ENCODE measurements around the gene OSBPL9.
"Not testable (repeated sequence)": the region's sequence is repeated elsewhere in the genome, so short reads cannot be mapped to it uniquely, and the experiment has no call there.

Gene OSBPL9

DNA sequence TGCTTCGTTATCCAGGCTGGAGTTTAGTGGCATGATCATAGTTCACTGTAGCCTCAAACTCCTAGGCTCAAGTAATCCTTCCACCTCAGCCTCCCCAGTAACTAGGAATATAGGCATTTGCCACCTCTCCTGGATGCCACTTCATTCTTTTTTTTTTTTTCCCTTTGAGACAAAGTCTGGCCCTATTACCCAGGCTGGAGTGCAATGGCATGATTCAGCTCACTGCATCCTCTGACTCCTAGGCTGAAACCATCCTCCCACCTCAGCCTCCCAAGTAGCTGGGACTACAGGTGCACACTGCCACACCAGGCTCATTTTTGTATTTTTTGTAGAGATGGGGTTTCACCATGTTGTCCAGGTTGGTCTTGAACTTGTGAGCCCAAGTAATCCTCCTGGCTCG is 19.3 kb downstream of the OSBPL9 start:
- DNase-seq (ENCODE audit: low read depth in 2 of 2, low spot score in 1 of 2): no peak

DNA sequence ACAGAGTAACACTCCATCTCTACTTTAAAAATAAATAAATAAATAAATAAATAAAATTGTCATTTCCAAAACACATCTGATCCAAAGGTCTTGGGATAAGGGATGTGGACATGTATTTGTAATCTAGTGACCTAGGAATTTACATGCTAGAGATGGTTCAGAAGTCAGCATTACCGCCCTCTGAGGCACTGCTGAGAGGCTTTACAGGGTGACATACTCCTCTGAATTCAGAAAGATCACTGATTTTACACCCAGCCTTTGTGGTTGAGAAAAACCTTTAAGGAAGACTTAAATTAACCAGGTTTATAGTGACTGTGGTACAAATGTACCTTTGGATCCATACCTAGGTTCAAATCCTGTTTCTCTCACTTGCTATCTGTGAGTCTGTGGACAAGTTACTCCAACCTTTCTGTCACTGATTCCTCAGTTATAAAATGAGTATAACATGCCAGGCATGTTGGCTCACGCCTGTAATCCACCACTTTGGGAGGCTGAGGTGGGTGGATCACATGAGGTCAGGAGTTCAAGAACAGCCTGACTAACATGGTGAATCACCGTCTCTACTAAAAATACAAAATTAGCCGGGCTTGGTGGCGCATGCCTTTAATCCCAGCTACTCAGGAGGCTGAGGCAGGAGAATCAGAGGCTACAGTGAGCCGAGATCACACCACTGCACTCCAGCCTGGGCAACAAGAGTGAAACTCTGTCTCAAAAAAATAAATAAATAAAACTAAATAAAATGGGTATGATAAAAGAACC is 20.1 kb downstream of the OSBPL9 start:
- DNase-seq (ENCODE audit: low read depth in 2 of 2, low spot score in 1 of 2): no peak

DNA sequence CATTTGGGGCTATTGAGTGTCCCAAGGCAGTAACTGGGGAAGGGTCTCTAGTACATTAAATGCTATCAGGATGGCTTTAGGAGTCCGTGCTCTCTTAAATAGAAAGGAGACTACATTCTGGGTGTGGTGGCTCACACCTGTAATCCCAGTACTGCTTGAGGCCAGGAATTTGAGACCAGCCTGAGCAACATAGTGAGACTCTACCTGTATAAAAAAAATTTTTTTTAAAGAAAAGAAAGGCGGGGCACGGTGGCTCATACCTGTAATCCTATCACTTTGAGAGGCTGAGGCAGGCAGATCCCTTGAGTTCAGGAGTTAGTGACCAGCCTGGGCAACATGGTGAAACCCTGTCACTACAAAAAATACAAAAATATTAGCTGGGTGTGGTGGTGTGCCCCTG is 21.5 kb downstream of the OSBPL9 start:
- DNase-seq (ENCODE audit: low read depth in 2 of 2, low spot score in 1 of 2): no peak

DNA sequence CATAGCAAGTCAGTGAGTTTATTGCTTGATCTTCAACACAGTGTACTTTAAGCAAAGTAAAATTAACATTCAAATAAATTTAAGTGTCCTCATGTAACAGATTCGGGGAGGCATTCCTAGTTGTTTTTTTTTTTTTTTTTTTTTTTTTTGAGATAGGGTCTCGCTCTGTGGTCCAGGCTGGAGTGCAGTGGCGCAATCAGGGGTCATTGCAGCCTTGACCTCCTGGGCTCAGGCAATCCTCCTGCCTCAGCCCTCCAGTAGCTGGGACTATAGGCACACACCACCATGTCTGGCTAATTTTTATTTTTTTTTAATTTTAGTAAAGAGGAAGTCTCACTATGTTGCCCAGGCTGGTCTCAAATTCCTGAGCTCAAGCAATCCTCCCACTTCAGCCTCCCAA is 22.8 kb downstream of the OSBPL9 start:
- no peak for DNase-seq (ENCODE audit: low read depth in 2 of 2, low spot score in 1 of 2)

DNA sequence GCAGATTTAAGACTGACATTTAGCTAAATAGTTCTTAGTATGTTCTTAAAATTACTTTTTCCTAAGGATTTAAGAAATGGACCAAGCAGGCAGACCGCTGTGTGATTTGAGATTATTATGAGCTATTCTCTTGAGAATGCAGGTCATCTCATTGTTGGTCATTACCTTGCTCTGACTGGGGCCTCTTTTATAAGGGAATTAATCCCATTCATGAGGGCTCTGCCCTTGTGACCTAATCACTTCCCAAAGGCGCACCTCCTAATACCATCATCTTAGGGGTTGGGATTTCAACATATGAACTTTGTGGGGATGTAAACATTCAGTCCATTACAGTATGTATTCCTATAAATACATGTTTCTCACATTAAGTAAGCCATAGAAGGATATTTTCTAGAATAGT is 24.2 kb downstream of the OSBPL9 start:
- no peak for DNase-seq (ENCODE audit: low read depth in 2 of 2, low spot score in 1 of 2)

DNA sequence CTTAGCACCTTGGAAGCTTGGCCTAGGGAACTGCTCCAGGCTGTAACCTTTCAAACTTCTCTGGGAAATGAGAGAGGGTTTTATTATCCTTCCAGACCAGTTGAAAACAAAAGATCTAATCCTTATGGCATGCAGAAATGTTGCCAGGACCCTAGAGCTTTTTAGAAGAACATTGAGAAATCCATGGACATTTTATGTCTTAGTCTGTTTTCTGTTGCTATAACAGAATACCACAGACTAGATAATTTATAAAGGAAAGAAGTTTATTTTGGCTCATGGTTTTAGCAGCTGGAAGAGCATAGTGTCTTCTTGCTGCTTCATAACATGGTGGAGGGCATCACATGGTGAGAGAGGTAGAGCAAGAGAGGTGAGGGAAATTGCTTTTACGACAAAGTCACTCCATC is 25.8 kb downstream of the OSBPL9 start:
- DNase-seq (ENCODE audit: low read depth in 2 of 2, low spot score in 1 of 2): no peak

DNA sequence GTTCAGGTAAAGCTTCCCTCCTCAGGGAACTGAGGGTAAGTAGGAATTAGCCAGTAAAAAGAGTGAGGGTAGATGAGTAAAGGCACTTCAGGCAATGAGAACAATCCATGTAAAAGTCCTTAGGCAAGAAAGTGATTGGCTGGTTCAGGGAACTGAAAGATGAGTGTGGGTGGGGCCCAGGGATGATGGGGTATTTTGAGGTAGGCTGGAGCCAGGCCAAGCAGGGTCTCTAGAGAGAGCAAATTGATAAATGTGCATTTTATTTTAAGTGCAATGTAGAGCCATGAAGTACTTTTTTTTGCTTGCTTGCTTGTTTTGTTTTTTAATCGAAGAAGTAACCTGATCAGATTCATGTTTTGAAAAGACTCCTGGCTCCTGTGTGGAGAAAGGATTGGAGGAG is 26.5 kb downstream of the OSBPL9 start:
- DNase-seq (ENCODE audit: low read depth in 2 of 2, low spot score in 1 of 2): no peak

DNA sequence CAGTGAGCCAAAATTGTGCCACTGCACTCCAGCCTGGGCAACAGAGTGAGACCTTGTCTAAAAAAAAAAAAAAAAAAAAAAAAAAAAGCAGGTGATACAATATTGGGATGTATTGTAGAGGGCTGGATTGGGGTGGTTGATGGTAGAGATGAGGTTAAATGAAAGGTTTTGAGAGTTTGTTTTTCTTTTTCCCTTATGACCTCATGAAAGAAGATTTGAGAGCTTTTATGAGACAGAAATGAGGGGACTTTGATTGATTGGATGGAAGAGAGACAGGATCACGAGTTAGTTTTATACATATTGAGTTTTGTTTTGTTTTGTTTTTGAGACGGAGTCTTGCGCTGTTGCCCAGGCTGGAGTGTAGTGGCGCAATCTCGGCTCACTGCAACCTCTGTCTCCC is 27.1 kb downstream of the OSBPL9 start:
- DNase-seq (ENCODE audit: low read depth in 2 of 2, low spot score in 1 of 2): no peak

DNA sequence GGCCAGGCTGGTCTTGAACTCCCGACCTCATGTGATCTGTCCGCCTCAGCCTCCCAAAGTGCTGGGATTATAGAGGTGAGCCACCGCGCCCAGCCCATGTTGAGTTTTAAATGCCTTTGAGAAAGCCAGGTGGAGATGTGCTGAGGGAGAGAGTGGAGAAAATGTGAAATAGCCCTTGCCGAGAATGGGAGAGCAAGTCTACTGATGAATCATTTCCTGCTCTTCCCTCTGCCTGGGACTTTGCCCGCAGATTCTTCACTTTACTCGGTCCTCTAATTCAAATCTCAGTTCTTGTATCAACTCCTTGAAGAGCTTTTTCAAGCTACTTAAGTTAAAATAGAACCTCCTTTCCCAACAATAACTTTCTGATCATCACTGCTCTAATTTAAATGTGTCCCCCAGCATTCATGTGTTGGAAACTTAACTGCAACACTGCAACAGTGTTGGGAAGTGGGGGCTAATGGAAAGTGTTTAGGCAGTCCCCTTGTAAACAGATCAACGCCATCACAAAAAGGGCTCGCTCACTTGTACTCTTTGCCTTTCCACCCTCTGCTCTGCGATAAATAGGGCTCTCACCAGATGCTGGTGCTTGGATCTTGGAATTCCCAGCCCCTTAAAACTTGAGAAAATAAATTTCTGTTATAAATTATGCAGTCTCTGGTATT is 27.8 kb downstream of the OSBPL9 start:
- no peak for DNase-seq (ENCODE audit: low read depth in 2 of 2, low spot score in 1 of 2)

DNA sequence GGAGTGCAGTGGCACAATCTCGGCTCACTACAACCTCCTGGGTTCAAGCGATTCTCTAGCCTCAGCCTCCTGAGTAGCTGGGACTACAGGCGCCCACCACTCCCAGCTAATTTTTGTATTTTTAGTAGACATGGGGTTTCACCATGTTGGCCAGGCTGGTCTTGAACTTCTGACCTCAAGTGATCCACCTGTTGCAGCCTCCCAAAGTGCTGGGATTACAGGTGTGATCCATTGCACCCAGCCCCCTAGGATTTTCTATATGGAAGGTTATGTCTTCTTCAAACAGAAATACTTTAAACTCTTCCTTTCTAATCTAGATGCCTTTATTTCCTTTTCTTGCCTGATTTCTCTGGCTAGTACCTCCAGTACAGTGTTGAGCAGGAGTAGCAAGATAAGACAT is 29.7 kb downstream of the OSBPL9 start:
- DNase-seq (ENCODE audit: low read depth in 2 of 2, low spot score in 1 of 2): not testable (repeated sequence)

DNA sequence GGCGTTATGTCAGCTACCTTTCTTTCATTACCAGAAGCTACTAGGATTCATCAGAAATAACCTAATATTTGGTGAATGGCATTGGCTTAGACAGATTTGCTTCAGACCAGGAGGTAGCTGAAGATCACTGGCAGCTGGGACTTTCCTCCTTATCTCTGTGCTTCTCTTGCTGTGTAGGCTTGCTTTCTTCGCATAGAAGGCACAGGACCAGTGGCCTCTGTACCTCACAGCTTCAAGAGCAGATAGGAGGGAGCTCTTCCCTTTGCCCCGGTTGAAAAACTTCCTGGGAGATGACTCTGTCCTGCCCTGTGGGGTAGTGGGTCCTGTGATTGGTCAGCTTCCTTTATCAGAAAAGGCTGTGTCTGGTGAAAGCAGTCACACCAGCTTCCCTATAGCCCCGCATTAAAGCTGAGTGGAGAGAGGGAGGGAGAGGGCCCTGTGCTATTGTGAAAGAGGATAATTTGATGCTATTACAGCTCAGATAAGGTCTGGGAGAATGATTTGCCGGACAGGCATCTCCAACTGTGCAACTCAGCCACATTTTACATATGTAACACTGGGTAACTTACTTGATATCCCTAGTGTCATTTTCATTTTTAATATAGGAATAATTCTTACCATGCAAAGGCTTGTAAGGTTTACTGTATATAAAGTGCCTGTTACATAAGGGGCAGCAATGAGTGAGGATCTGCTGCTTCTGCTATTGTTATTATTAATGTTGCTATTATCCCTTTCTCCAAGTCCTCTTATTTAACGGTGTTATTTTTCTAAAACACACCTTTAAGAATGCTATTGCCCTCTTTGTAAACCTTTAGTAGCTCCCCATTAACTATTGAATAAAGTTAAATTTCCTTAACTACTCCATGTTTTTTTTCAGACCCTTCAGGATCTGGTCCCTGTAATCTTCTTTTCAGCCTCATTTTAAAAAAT is 31.6 kb downstream of the OSBPL9 start:
- no peak for DNase-seq (ENCODE audit: low read depth in 2 of 2, low spot score in 1 of 2)

DNA sequence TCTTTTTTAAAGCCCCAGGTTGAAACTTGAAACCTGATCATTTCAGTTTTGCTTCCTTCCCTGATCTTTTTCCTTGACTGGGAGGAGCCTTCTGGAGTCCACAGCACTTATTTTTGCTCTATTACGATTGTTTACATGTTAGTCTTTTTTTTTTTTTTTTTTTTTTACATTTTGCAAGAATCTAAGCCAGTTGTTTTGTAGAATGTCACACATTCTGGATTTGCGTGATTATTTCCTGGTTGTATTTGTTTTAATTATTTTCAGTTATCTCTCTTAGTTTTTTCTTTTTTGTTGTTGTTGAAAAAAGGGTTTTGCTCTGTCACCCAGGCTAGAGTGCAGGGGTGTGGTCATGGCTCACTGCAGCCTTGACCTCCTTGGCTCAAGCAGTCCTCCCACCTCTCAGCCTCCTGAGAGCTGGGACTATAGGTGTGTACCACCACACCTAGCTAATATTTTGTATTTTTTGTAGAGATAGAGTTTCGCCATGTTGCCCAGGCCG is 32.8 kb downstream of the OSBPL9 start:
- DNase-seq (ENCODE audit: low read depth in 2 of 2, low spot score in 1 of 2): no peak

DNA sequence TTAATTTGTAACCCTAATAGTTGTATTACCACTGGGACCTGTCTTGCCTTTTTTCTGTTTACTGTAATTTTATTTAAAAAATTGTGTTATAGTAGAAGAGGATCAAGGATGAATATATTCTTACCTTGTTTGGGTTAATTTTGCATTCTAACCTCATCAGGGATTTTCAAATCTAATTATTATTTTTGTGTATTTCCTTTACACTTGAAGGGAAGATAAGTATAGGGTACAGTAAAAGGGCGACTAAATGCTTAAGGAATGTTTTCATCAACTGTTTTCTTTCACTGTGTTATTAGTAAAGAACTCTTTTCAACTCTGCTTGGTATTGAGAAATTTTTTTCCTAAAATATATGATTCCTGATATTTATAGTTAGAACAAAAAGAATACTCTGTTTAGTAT is 33.3 kb downstream of the OSBPL9 start:
- DNase-seq (ENCODE audit: low read depth in 2 of 2, low spot score in 1 of 2): no peak

DNA sequence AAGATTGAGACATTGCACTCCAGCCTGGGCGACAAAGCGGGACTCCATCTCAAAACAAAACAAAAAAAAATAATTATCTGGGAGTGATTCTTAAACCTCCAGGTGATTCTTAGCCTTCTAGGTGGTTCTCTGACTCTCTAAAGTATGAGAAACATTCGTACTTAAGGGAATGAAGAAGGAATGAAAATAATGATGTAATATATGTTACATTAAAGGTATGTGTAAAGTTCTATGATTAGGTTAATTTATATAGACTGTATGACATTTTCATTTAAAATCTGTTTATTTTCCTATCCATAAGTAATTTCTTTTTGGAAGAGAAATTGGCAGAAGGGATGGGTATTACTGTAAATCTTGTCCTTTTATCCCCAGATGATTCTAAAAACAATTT is 34.7 kb downstream of the OSBPL9 start:
- DNase-seq (ENCODE audit: low read depth in 2 of 2, low spot score in 1 of 2): no peak

DNA sequence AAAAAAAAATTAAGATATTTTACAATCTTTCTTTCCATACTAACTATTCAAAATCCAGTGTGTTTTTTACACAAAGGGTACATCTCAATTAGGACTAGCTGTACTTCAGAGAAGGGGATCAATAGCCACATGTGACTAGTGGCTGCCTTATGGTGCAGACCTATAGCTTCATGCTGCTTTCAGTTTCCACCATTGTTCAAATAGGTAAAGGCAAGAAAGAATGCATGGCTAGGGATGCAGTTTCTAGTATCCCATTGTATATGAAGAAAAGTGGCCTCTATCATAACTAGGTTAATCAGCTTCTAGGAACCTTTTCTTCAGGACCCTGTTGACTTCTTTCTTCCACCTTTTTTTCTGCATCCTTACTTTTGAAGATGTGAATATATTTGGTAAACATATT is 35.7 kb downstream of the OSBPL9 start:
- DNase-seq (ENCODE audit: low read depth in 2 of 2, low spot score in 1 of 2): no peak

DNA sequence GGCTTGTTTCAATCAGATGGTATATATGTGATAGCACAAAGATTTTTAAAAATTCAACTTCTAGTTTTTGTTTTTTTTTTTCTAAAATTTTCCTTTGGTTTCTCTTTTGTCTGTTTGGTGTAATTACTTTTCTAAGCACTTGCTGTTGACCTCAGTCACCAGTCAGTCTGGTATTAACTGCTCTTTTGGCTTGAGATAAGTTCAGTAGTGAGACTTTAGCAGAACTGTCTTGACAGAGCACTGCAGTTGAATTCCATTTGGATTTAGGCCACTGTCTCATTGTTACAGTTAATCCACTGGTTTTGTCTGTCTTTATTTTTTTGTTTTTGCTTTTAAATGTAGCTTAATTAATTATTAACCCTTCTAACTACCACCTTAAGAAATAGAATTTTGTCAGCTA is 36.2 kb downstream of the OSBPL9 start:
- no peak for DNase-seq (ENCODE audit: low read depth in 2 of 2, low spot score in 1 of 2)

DNA sequence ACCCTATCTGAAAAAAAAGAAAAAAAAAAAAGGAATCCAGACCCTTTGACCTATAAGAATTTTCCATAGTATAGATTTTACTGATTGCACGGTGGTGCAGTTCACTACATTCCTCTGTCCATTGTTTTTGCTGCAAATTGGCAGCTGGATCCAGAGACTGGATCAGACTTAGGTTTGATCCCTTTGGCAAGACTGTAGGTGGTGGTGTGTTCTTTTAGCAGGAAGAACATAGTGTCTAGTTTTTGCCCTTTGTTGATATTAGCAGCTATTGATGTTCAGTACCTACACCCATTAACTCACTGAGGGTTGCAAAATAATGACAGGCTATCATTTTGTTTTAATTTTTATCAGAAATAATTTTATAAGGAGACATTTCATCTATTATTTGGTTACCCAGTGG is 37.1 kb downstream of the OSBPL9 start:
- no peak for DNase-seq (ENCODE audit: low read depth in 2 of 2, low spot score in 1 of 2)

DNA sequence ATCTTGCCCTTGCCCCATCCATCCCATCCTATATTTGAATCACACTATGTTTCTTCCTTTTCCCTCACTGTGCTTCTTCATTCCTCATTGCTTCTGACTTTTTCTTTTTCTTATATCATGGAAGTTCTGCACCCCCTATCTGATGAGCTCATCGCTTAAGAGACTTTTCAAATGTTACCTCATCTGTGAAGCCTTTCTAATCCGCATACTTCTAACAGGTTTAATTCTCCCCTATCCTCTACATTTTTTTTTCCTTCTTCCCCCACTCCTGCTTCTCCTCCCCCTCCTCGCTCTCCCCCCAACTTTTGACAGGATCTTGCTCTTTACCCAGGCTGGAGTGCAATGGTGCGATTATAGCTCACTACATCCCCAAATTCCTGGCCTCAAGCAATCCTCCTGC is 39.5 kb downstream of the OSBPL9 start:
- no peak for DNase-seq (ENCODE audit: low read depth in 2 of 2, low spot score in 1 of 2)

DNA sequence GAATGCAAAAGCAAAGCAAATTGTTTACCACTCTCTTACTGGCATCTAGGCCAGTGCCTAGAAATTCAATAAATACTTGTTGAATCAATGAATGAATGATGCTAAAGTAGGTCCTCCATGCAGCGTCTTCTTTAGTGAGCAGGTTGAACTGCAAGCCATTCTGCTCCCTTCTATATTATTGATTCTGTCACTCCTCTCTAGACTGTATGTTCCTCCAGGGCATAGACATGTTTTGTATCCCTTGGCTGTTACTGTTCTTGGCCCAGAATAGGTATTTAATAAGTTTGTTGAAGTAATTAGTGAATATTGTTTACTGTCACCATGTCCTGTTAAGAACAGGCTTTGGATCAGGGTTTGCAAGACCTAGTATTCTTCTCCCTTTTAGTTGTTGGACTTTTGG is 43.7 kb downstream of the OSBPL9 start:
- no peak for DNase-seq (ENCODE audit: low read depth in 2 of 2, low spot score in 1 of 2)

DNA sequence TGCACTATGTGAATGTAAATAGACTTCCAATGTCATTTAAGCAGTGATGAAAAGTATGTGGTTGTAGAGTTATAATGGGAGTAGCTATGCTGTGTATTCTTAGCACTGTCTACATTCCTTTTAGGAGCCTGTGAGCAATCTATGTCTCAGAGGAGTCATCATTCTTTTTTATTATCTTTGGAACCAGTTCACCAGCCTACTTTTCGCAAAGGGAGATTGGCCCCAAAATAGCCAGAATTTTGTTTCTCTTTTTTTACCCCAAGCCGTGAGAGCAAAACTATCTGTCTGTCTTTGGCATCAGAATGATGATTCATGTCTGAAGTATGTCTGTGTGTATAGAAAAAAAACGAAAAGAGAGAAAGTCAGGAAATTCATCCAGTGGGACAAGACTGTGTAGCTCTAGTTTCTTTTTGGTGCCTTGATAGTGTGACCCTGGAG is 44.2 kb downstream of the OSBPL9 start:
- DNase-seq (ENCODE audit: low read depth in 2 of 2, low spot score in 1 of 2): no peak

DNA sequence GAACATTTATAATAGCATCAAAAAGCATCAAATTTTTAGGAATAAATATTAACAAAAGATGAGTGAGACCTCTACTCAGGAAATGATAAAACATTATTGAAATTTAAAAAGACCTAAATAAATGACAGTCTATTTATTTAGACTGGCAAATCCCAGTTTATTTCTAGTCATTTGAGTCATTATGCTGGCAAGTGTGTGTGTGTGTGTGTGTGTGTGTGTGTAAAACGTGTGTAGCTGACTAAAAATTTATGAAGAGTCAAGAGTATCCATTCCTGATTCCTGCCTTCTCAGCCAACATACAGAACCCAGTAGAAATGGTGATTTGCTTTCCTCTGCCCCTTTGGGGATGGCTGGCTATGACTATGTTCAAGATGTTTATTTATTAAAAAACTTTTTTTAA is 46.2 kb downstream of the OSBPL9 start:
- no peak for DNase-seq (ENCODE audit: low read depth in 2 of 2, low spot score in 1 of 2)

DNA sequence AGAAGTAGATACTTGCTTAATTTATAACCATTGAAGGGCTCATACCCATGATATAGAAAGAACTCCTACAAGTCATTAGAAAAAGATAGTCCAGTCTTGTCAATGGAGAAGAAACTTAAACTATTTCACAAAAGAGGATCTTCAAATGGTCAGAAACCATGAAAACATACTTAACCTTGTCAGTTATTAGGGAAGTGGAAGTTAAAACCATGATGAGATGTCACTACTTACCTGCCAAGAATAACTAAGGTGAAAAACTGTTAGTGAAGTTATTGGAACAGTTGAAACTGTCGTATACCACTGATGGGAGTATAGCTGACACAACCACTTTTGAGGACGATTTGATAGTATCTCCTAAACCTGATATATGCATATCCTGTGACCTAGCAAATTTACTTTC is 46.8 kb downstream of the OSBPL9 start:
- no peak for DNase-seq (ENCODE audit: low read depth in 2 of 2, low spot score in 1 of 2)

Data from stimulated activated CD8-positive, alpha-beta memory T cell treated with anti-CD3 and anti-CD28 coated beads, Interleukin-4, amount 100 ng/mL, for 4 hours (primary cell).